ENCODE data around the gene ANO6.
"Not testable (repeated sequence)": the region's sequence is repeated elsewhere in the genome, so short reads cannot be mapped to it uniquely, and the experiment has no call there.

ANO6 gene

GRCh38 chr12:45215419-45216229 is at the start of gene ANO6:
Gene ANO6, plus strand, starts transcription at chr12:45216095. Its CDS starts 227 bp downstream, at chr12:45216322.
- DNase-seq (ENCODE audit: low read depth) = no peak

GRCh38 chr12:45168976-45169375 is 46.9 kb upstream of the ANO6 start:
- DNase-seq (ENCODE audit: low read depth) = no peak

GRCh38 chr12:45170456-45171042 is 45.3 kb upstream of the ANO6 start:
- peak; percentile 41 for DNase-seq (ENCODE audit: low read depth)

GRCh38 chr12:45173293-45173692 is 42.6 kb upstream of the ANO6 start:
- DNase-seq (ENCODE audit: low read depth) = not testable (repeated sequence)

- no peak for DNase-seq (ENCODE audit: low read depth)
Measured at GRCh38 chr12:45174595-45174994, 41.3 kb upstream of the ANO6 start.

- no peak for DNase-seq (ENCODE audit: low read depth)
Measured at GRCh38 chr12:45178771-45179170, 37.1 kb upstream of the ANO6 start.

- DNase-seq (ENCODE audit: low read depth) = peak; percentile 6
Measured at GRCh38 chr12:45182511-45182910, 33.4 kb upstream of the ANO6 start.

- peak; percentile 6 for DNase-seq (ENCODE audit: low read depth)
Measured at GRCh38 chr12:45183246-45183645, 32.6 kb upstream of the ANO6 start.

GRCh38 chr12:45184147-45184963 is 31.5 kb upstream of the ANO6 start:
- no peak for DNase-seq (ENCODE audit: low read depth)

GRCh38 chr12:45186762-45187161 is 29.1 kb upstream of the ANO6 start:
- DNase-seq (ENCODE audit: low read depth) = no peak

- DNase-seq (ENCODE audit: low read depth) = no peak
Measured at GRCh38 chr12:45189766-45190403, 26.0 kb upstream of the ANO6 start.

- DNase-seq (ENCODE audit: low read depth) = peak; percentile 24
Measured at GRCh38 chr12:45191239-45191638, 24.7 kb upstream of the ANO6 start.

- no peak for DNase-seq (ENCODE audit: low read depth)
Measured at GRCh38 chr12:45192707-45193106, 23.2 kb upstream of the ANO6 start.

GRCh38 chr12:45200491-45201043 is 15.3 kb upstream of the ANO6 start:
- no peak for DNase-seq (ENCODE audit: low read depth)

GRCh38 chr12:45203767-45204166 is 12.1 kb upstream of the ANO6 start:
- no peak for DNase-seq (ENCODE audit: low read depth)

- DNase-seq (ENCODE audit: low read depth) = no peak
Measured at GRCh38 chr12:45204757-45205156, 11.1 kb upstream of the ANO6 start.

GRCh38 chr12:45205165-45205825 is 10.6 kb upstream of the ANO6 start:
- DNase-seq (ENCODE audit: low read depth) = no peak

- DNase-seq (ENCODE audit: low read depth) = no peak
Measured at GRCh38 chr12:45208604-45209487, 7.0 kb upstream of the ANO6 start.

- DNase-seq (ENCODE audit: low read depth) = no peak
Measured at GRCh38 chr12:45209784-45210183, 6.1 kb upstream of the ANO6 start.

- DNase-seq (ENCODE audit: low read depth) = no peak
Measured at GRCh38 chr12:45212064-45212463, 3.8 kb upstream of the ANO6 start.
